Suprapubic skin (tissue), 4 donors: ENCODE measurements around the gene COBLL1. TPM values are rescaled to one million over a fixed set of nuclear protein-coding genes. Genes with fewer than 3 reads are reported as not detected.

Source experiments
- DNase-seq, 2 donors: peaks; one replicate each; pipeline ENCODE4 v3.0.0-alpha.2; 2019; ENCODE audit warnings: low spot score in 2 of 2
- H3K27ac ChIP-seq: fragments of 200-600 bp; sonication (generic); one replicate; pipeline ENCODE4 v1.5.1; 2019
- H3K27me3 ChIP-seq: fragments of 200-600 bp; sonication (generic); one replicate; pipeline ENCODE4 v1.5.1; 2019
- H3K36me3 ChIP-seq: fragments of 200-600 bp; sonication (generic); one replicate; pipeline ENCODE4 v1.5.1; 2019
- H3K4me1 ChIP-seq: fragments of 200-600 bp; sonication (generic); one replicate; pipeline ENCODE4 v1.5.1; 2019
- H3K4me3 ChIP-seq: fragments of 200-600 bp; sonication (generic); one replicate; pipeline ENCODE4 v1.5.1; 2019; ENCODE audit warnings: mild to moderate bottlenecking
- H3K9me3 ChIP-seq: fragments of 200-600 bp; sonication (generic); one replicate; pipeline ENCODE4 v1.5.1; 2019
- CTCF ChIP-seq, 2 donors: fragments of 200-600 bp in 1 of 2; fragments of 450-650 bp in 1 of 2; sonication (generic) in 1 of 2; IDR thresholded peaks; one replicate each; pipeline ENCODE4 v1.5.1; 2016 to 2019; ENCODE audit warnings: antibody characterized with exemption in 2 of 2, mild to moderate bottlenecking in 1 of 2, moderate library complexity in 1 of 2
- EP300 ChIP-seq: sonication (generic); formaldehyde crosslinking; IDR thresholded peaks from one replicate; pipeline ENCODE4 v1.6.1; 2017; ENCODE audit warnings: antibody characterized with exemption
- POLR2A ChIP-seq, 2 donors: fragments of 450-650 bp; IDR thresholded peaks; one replicate each; pipeline ENCODE4 v1.6.1; 2017; ENCODE audit warnings: antibody characterized with exemption in 2 of 2, mild to moderate bottlenecking in 2 of 2, moderate library complexity in 2 of 2
- POLR2AphosphoS5 ChIP-seq, 3 donors: sonication (generic); formaldehyde crosslinking; IDR thresholded peaks; one replicate each; pipeline ENCODE4 v1.6.1; 2017; ENCODE audit warnings: antibody characterized with exemption in 3 of 3
- WGBS: methylation state at CpG from one replicate; pipeline ENCODE4 v1.1.5; 2018; 5-methylcytosine and 5-hydroxymethylcytosine counted together
- total RNA-seq, 4 donors: library from RNA; depleted of rRNA; stranded (reverse); fragments of >200 nt; gene quantifications; one replicate each; pipeline ENCODE4 v1.1.0, GENCODE V29; 2016

Gene COBLL1
- total RNA-seq, 4 donors from 2014 or later: 36.2 to 170 (median 61.0) TPM

GRCh38 chr2:164752956-164753355 is 88.7 kb downstream of the COBLL1 start:
- 100% methylated on average over 1 of the region's 1 CpG for WGBS
- no peaks in the 10 kb centered on the region for H3K27me3 ChIP-seq
- no peak overlapping the region for H3K4me3 ChIP-seq
- no peaks in the 10 kb centered on the region for H3K9me3 ChIP-seq
- DNase-seq: no peak
- no peaks in the 10 kb centered on the region for H3K36me3 ChIP-seq
- no peak overlapping the region for H3K27ac ChIP-seq
- H3K4me1 ChIP-seq: peaks cover 12% of the 10 kb centered on the region
- no peak for TF ChIP-seq EP300
- no peak for TF ChIP-seq POLR2AphosphoS5 (IDR thresholded peaks at IDR 0.05)
- TF ChIP-seq POLR2A (IDR thresholded peaks at IDR 0.05): no peak
- TF ChIP-seq CTCF (IDR thresholded peaks at IDR 0.05): no peak

DNA sequence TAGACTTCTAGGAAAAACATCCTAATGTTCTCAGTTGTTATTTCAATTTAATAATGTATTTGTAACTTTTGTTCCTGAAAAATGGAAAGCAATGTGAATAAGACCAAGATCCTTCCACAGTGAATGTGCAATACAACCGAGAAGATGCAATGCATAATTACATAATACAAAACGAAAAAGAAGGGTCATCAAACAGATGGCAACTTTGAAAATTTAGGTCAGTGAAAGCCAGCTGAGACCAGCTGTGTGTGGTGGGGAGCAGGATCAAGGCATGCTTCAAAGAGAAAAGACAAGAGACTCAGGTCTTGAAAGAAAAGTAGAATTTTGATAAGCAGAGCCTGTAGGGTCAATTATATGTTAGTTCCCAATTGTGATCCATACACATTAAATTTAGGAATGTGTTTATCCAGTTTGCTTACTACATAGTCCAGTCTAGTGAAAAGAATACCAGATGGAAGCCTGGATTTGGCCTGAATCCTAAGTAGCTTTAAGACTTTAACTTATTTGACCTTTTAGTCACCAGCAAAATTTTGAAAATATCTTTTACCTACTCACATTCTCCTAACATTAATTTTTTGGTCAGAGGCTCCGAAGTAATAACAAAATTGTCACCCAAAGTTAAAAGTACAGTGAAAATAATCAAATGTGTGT is 93.7 kb downstream of the COBLL1 start:
- WGBS: 67% methylated on average over 3 of the region's 3 CpGs
- TF ChIP-seq EP300 (no peak), CTCF (IDR thresholded peaks at IDR 0.05) (no peak), POLR2AphosphoS5 (IDR thresholded peaks at IDR 0.05) (no peak), POLR2A (IDR thresholded peaks at IDR 0.05) (no peak)

GRCh38 chr2:164747140-164747539 is 94.5 kb downstream of the COBLL1 start:
- TF ChIP-seq CTCF (IDR thresholded peaks at IDR 0.05): no peak
- no peak for TF ChIP-seq EP300
- TF ChIP-seq POLR2A (IDR thresholded peaks at IDR 0.05): no peak
- TF ChIP-seq POLR2AphosphoS5 (IDR thresholded peaks at IDR 0.05): no peak
- no peaks in the 10 kb centered on the region for H3K4me1 ChIP-seq
- no peaks in the 10 kb centered on the region for H3K9me3 ChIP-seq
- no peak overlapping the region for H3K4me3 ChIP-seq
- 94% methylated on average over 1 of the region's 1 CpG for WGBS
- no peaks in the 10 kb centered on the region for H3K36me3 ChIP-seq
- no peak for DNase-seq
- no peak overlapping the region for H3K27ac ChIP-seq
- H3K27me3 ChIP-seq: no peaks in the 10 kb centered on the region

More for the DNA sequence above, 93.7 kb downstream of the COBLL1 start:
- H3K36me3 ChIP-seq: no peaks in the 10 kb centered on the region
- DNase-seq: no peak
- no peaks in the 10 kb centered on the region for H3K9me3 ChIP-seq
- H3K4me3 ChIP-seq: no peak overlapping the region
- H3K27ac ChIP-seq: no peak overlapping the region
- H3K27me3 ChIP-seq: no peaks in the 10 kb centered on the region
- no peaks in the 10 kb centered on the region for H3K4me1 ChIP-seq

GRCh38 chr2:164746713-164747112 is 94.9 kb downstream of the COBLL1 start:
- Histone ChIP-seq H3K4me3 (no peak overlapping the region), H3K9me3 (no peaks in the 10 kb centered on the region), H3K36me3 (no peaks in the 10 kb centered on the region), H3K27ac (no peak overlapping the region), H3K27me3 (no peaks in the 10 kb centered on the region), H3K4me1 (no peaks in the 10 kb centered on the region)
- TF ChIP-seq CTCF (IDR thresholded peaks at IDR 0.05): no peak
- no peak for TF ChIP-seq EP300
- TF ChIP-seq POLR2AphosphoS5 (IDR thresholded peaks at IDR 0.05): no peak
- TF ChIP-seq POLR2A (IDR thresholded peaks at IDR 0.05): no peak
- no peak for DNase-seq
- WGBS: 84% methylated on average over 1 of the region's 1 CpG

- TF ChIP-seq POLR2A (IDR thresholded peaks at IDR 0.05) (no peak), POLR2AphosphoS5 (IDR thresholded peaks at IDR 0.05) (no peak), CTCF (IDR thresholded peaks at IDR 0.05) (no peak), EP300 (no peak)
- DNase-seq: no peak
- H3K9me3 ChIP-seq: no peaks in the 10 kb centered on the region
- H3K4me3 ChIP-seq: no peak overlapping the region
- H3K27me3 ChIP-seq: no peaks in the 10 kb centered on the region
- no peaks in the 10 kb centered on the region for H3K4me1 ChIP-seq
- WGBS: 86% methylated on average over 5 of the region's 5 CpGs
- H3K36me3 ChIP-seq: no peaks in the 10 kb centered on the region
- no peak overlapping the region for H3K27ac ChIP-seq
Observed at GRCh38 chr2:164745012-164745797, 96.4 kb downstream of the COBLL1 start.
